NCI-H748 (cell line): ENCODE data around the gene WFIKKN1.

Source experiments
- DNase-seq: peaks from one replicate; lab custom pipeline; 2025; ENCODE audit not compliant: unreplicated experiment; lab: John Stamatoyannopoulos, UW

Gene WFIKKN1

DNA sequence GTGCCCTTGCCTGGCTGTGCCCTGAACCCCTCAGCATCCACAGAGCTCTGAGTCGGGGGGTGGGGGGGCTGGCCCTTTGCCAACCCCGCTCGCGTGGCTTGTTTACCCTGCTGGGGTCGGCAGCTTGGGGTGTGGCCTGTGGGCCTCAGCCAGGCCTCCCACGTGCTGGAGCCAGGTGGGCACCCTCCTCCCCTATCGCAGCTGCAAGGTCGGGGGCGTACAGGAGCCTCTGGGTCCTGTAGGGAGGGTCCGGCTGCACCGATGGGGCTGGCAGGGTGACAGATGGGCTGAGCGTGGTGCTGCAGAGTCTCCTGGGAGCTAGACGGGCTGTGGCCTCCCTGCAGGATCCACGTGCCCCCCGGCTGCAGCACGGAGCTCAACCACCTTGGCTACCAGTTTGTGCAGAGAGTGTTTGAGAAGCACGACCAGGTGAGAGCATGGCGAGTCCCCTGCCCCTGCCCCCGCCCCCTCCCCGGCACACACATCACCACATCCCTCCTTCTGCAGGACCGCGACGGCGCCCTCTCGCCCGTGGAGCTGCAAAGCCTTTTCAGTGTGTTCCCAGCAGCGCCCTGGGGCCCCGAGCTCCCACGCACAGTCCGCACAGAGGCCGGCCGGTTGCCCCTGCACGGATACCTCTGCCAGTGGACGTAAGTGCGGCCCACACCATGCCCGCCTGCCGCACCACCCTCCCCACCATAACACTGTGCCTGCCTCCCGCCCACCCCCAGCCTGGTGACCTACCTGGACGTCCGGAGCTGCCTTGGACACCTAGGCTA, 40.8 kb downstream of the WFIKKN1 start:
- DNase-seq, result no peak

- no peak for DNase-seq
Observed at GRCh38 chr16:672371-672770, 41.6 kb downstream of the WFIKKN1 start.

DNA sequence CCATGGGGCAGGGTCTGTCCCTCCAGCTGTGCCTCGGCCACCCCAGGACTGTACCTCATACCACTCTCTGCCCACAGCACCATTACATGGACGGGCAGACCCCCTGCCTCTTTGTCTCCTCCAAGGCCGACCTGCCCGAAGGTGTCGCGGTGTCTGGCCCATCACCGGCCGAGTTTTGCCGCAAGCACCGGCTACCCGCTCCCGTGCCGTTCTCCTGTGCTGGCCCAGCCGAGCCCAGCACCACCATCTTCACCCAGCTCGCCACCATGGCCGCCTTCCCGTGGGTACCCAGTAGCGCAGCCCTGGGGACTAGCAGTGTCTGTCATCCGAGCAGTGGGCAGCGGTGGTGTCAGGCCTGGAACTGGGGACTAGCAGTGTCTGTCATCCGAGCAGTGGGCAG, 42.1 kb downstream of the WFIKKN1 start:
- DNase-seq, result no peak

DNA sequence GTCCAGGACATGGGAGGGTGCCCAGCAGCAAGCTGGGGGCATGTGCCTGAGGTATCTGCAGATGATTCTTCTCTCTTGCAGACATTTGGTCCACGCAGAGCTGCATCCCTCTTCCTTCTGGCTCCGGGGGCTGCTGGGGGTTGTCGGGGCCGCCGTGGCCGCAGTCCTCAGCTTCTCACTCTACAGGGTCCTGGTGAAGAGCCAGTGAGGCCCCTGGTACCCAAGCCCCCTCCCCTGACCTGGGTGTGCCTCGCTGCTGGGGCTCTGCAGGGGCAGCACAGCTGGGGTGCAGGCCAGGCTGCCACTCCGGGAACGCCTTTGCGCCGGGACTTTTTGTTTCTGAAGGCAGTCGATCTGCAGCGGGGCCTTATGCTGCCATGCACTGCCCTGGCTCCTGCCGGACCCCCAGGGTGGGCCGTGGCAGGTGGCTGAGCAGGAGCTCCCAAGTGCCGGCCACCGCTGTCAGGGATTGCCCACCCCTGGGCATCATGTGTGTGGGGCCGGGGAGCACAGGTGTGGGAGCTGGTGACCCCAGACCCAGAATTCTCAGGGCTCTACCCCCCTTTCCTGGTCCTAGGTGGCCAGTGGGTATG, 42.7 kb downstream of the WFIKKN1 start:
- DNase-seq, result no peak

GRCh38 chr16:674214-674881, 43.6 kb downstream of the WFIKKN1 start:
- no peak for DNase-seq

GRCh38 chr16:674968-675883, 44.4 kb downstream of the WFIKKN1 start, which contains the start of gene RHBDL1:
TSS of gene RHBDL1 (plus strand) at chr16:675671. CDS start at chr16:675791, 120 bp downstream.
- DNase-seq, result peak; percentile 20

GRCh38 chr16:675884-676564, 45.2 kb downstream of the WFIKKN1 start:
- DNase-seq, result no peak

GRCh38 chr16:676565-676902, 45.7 kb downstream of the WFIKKN1 start:
- no peak for DNase-seq

- peak; percentile 86 for DNase-seq
Observed at GRCh38 chr16:676913-677312, 46.1 kb downstream of the WFIKKN1 start.

GRCh38 chr16:677316-678190, 46.8 kb downstream of the WFIKKN1 start:
- DNase-seq, result peak; percentile 79

- DNase-seq, result no peak
Observed at GRCh38 chr16:678209-678857, 47.5 kb downstream of the WFIKKN1 start.

- peak; percentile 80 for DNase-seq
Observed at GRCh38 chr16:678858-679813, 48.4 kb downstream of the WFIKKN1 start.

DNA sequence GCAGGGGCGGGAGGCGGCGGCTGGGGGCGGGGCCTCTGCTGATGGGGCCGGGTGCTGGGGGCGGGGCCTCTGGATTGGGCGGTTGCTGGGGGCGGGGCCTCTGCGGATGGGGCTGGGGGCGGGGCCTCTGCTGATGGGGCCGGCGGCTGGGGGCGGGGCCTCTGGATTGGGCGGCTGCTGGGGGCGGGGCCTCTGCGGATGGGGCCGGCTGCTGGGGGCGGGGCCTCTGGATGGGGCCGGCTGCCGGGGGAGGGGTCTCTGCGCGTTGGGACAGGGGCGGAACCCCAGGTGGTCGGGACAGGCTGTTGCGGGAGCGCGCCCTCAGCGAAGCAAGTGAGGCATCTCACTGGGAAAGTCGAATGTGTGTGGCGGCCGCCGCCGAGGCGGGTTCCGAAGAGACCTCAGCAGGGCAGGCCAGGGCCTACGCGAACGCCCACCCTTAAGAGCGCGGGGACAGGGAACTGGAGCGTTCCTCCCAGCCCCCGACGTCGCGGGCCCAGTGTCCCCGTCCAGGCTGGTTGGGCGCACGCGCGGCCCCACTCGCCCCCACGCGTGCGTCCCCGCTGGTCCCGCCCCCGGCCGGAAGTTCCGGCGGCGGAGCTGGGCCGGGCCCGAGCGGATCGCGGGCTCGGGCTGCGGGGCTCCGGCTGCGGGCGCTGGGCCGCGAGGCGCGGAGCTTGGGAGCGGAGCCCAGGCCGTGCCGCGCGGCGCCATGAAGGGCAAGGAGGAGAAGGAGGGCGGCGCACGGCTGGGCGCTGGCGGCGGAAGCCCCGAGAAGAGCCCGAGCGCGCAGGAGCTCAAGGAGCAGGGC, 49.2 kb downstream of the WFIKKN1 start, which contains the start of gene STUB1:
Gene STUB1 (plus strand): TSS at position 597 of the 811 bp plus-strand sequence. CDS start 116 bp downstream, at position 713.
- peak; percentile 86 for DNase-seq

- no peak for DNase-seq
Observed at GRCh38 chr16:680625-680945, 49.8 kb downstream of the WFIKKN1 start.

DNA sequence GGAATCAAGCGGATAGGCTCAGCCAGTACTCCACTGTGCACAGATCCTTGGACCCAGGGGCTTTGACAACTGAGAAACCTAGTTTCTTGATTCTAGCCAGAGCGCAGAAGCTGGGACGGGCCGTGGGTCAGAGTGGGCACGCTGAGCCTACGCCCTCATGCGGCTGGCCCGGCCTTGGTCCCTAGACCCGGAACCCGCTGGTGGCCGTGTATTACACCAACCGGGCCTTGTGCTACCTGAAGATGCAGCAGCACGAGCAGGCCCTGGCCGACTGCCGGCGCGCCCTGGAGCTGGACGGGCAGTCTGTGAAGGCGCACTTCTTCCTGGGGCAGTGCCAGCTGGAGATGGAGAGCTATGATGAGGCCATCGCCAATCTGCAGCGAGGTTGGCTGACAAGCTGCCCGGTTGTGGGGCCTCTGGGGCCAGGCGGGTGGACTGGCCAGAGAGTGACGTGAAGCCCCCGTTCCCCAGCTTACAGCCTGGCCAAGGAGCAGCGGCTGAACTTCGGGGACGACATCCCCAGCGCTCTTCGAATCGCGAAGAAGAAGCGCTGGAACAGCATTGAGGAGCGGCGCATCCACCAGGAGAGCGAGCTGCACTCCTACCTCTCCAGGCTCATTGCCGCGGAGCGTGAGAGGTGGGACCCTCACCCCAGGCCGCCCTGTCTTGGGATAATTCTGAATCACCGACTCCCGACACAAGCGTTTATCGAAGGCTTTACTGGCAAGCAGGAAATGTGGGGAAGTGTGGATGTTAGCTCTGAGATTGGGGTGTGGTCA, 50.4 kb downstream of the WFIKKN1 start:
- DNase-seq, result no peak

DNA sequence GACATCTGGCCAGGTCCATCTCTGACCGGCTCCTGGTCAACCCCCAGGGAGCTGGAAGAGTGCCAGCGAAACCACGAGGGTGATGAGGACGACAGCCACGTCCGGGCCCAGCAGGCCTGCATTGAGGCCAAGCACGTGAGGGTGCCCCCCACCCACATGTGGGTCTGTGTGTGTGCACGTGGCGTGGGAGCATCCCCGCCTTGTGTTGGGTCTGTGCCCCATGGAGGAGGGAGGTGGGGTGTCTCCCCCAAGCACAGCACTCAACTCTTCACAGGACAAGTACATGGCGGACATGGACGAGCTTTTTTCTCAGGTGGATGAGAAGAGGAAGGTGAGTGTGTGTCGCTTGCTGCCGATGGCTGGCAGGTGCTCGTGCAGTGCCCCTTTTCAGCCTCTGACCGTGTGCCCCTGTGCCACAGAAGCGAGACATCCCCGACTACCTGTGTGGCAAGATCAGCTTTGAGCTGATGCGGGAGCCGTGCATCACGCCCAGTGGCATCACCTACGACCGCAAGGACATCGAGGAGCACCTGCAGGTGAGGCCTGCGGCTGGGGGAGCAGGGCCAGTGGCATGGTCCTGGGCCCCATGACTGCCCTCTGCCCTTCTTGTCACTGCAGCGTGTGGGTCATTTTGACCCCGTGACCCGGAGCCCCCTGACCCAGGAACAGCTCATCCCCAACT, 51.1 kb downstream of the WFIKKN1 start:
- DNase-seq, result peak; percentile 6
